ENCODE measurements around the gene CFAP126.
"Not testable (repeated sequence)": the region's sequence is repeated elsewhere in the genome, so short reads cannot be mapped to it uniquely, and the experiment has no call there.

CFAP126 gene

GRCh38 chr1:161367684-161368400 is at the start of gene CFAP126:
Gene CFAP126, minus strand, starts transcription at chr1:161367876. Its CDS starts 8 bp downstream, at chr1:161367868.
- peak; percentile 92 for DNase-seq (ENCODE audit: low spot score)

GRCh38 chr1:161413050-161413449 is 45.4 kb upstream of the CFAP126 start:
- DNase-seq (ENCODE audit: low spot score) = not testable (repeated sequence)

GRCh38 chr1:161410636-161410970 is 42.9 kb upstream of the CFAP126 start:
- DNase-seq (ENCODE audit: low spot score) = not testable (repeated sequence)

- DNase-seq (ENCODE audit: low spot score) = not testable (repeated sequence)
These were observed 42.4 kb upstream of the CFAP126 start for GRCh38 chr1:161409848-161410635.

- no peak for DNase-seq (ENCODE audit: low spot score)
These were observed 40.9 kb upstream of the CFAP126 start for GRCh38 chr1:161408429-161409052.

GRCh38 chr1:161407451-161407985 is 39.8 kb upstream of the CFAP126 start:
- no peak for DNase-seq (ENCODE audit: low spot score)

GRCh38 chr1:161406551-161406950 is 38.9 kb upstream of the CFAP126 start:
- DNase-seq (ENCODE audit: low spot score) = not testable (repeated sequence)

- DNase-seq (ENCODE audit: low spot score) = no peak
These were observed 36.4 kb upstream of the CFAP126 start for GRCh38 chr1:161404051-161404597.

GRCh38 chr1:161402446-161402845 is 34.8 kb upstream of the CFAP126 start:
- no peak for DNase-seq (ENCODE audit: low spot score)

- peak; percentile 91 for DNase-seq (ENCODE audit: low spot score)
These were observed 31.8 kb upstream of the CFAP126 start for GRCh38 chr1:161399257-161399998.

GRCh38 chr1:161398900-161399256 is 31.2 kb upstream of the CFAP126 start:
- no peak for DNase-seq (ENCODE audit: low spot score)

GRCh38 chr1:161397038-161397437 is 29.4 kb upstream of the CFAP126 start:
- not testable (repeated sequence) for DNase-seq (ENCODE audit: low spot score)

- DNase-seq (ENCODE audit: low spot score) = no peak
These were observed 25.5 kb upstream of the CFAP126 start for GRCh38 chr1:161393151-161393550.

- DNase-seq (ENCODE audit: low spot score) = no peak
These were observed 23.9 kb upstream of the CFAP126 start for GRCh38 chr1:161391611-161392010.

GRCh38 chr1:161391136-161391535 is 23.5 kb upstream of the CFAP126 start:
- not testable (repeated sequence) for DNase-seq (ENCODE audit: low spot score)

- DNase-seq (ENCODE audit: low spot score) = no peak
These were observed 22.8 kb upstream of the CFAP126 start for GRCh38 chr1:161390559-161390858.

GRCh38 chr1:161389691-161390558 is 22.2 kb upstream of the CFAP126 start:
- DNase-seq (ENCODE audit: low spot score) = peak; percentile 97

GRCh38 chr1:161389158-161389557 is 21.5 kb upstream of the CFAP126 start:
- DNase-seq (ENCODE audit: low spot score) = not testable (repeated sequence)

GRCh38 chr1:161388639-161389038 is 21.0 kb upstream of the CFAP126 start:
- DNase-seq (ENCODE audit: low spot score) = no peak

GRCh38 chr1:161382214-161383019 is 14.7 kb upstream of the CFAP126 start:
- DNase-seq (ENCODE audit: low spot score) = peak; percentile 85

All from pons (tissue), 1 donor.